LNCAP (cell line): ENCODE results near the gene TMEM266.

ENCODE experiments used
- TF ChIP-seq, protein P1 (sequence below): fragments of 450-650 bp; IDR thresholded peaks from 2 replicates; pipeline ENCODE4 v1.5.1; 2017; ENCODE audit warnings: mild to moderate bottlenecking

TMEM266 gene

GRCh38 chr15:76217029-76217881 lies 157.5 kb downstream of the TMEM266 start:
- TF ChIP-seq, protein P1, sequence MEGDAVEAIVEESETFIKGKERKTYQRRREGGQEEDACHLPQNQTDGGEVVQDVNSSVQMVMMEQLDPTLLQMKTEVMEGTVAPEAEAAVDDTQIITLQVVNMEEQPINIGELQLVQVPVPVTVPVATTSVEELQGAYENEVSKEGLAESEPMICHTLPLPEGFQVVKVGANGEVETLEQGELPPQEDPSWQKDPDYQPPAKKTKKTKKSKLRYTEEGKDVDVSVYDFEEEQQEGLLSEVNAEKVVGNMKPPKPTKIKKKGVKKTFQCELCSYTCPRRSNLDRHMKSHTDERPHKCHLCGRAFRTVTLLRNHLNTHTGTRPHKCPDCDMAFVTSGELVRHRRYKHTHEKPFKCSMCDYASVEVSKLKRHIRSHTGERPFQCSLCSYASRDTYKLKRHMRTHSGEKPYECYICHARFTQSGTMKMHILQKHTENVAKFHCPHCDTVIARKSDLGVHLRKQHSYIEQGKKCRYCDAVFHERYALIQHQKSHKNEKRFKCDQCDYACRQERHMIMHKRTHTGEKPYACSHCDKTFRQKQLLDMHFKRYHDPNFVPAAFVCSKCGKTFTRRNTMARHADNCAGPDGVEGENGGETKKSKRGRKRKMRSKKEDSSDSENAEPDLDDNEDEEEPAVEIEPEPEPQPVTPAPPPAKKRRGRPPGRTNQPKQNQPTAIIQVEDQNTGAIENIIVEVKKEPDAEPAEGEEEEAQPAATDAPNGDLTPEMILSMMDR = no peak

GRCh38 chr15:76217882-76218217 lies 158.1 kb downstream of the TMEM266 start:
- TF ChIP-seq, protein P1 = no peak

GRCh38 chr15:76221085-76221767 lies 161.4 kb downstream of the TMEM266 start:
- TF ChIP-seq, protein P1 = no peak

DNA sequence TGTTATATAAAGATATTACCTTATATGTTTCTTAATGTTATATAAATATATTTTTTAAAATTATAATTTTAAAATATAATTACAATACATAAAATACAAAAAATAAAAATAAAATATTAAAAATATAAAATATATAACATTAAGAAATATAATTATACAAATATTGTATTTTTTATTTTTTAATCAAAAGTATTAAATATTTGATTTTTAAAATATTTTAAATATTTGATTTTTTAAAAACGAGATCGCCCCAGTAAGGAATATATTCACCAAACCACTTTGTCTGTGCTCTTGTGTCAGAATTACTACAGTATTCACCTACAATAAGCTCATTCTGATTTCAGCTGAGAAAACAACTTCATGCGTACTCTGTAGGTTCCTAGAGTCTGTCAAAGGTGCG lies 162.4 kb downstream of the TMEM266 start:
- TF ChIP-seq, protein P1 = no peak

GRCh38 chr15:76223521-76223920 lies 163.7 kb downstream of the TMEM266 start:
- TF ChIP-seq, protein P1 = no peak

- TF ChIP-seq, protein P1 = no peak
Observed at GRCh38 chr15:76229266-76229665, 169.5 kb downstream of the TMEM266 start.

DNA sequence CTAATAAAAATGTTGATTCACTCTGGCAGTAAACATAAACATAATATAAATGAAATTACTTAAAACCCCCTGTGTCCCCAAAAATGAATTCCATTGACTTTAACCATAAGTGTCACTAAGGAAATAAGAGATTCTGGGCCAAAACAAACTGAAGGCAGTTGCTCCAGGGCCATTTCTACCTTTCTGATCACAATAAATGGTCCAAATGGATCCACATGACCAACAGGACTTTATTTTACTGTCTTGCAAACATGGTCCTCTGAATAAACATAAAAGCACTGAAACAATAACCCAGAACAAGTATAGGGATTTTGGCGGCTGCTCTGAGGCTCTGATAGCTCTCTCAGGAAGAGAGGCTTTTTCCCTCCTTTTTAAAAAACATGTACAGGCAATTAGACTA lies 174.1 kb downstream of the TMEM266 start:
- TF ChIP-seq, protein P1 = no peak
